K562 (cell line): ENCODE data around the gene ZSCAN21. TPM values are rescaled to one million over a fixed set of nuclear protein-coding genes. Genes with fewer than 3 reads are reported as not detected.
A peak's percentile ranks its signal among the peaks of the same experiment; 100 is the strongest.

Experiments
- ATAC-seq: fragments of 200-7000 bp; cut with Tn5 transposase; 3 replicates; pipeline ENCODE4 v1.9.1; 2020; ENCODE audit warnings: moderate library complexity
- BruUV-seq: library from RNA; stranded (reverse); fragments of 400-500 nt; replicated peaks from 2 replicates; lab custom pipeline; 2021; lab: Mats Ljungman, UMichigan
- CTCF ChIA-PET: fragments of 300-600 bp; formaldehyde crosslinking; extraction: SDS; loops from one replicate; lab custom pipeline; 2021; ENCODE audit warnings: low intra/inter-chr PET ratio; lab: Yijun Ruan, JAX
- POLR2A ChIA-PET: fragments of 300-600, 350-650 bp; sonication (Branson Sonifier 250); formaldehyde crosslinking; extraction: SDS; loops from one replicate; lab custom pipeline; 2021; ENCODE audit warnings: antibody characterized with exemption, inconsistent platforms; lab: Yijun Ruan, JAX
- DNase-seq, 4 experiments: peaks; one replicate each; pipeline versions ENCODE4 v3.0.0 to v3.0.0-alpha.2; 2011 to 2018; ENCODE audit warnings: low spot score in 3 of 4, mixed read lengths in 3 of 4; ENCODE audit errors: extremely low read depth in 1 of 4
- FAIRE-seq: peaks from 2 replicates; lab custom pipeline; 2011; peaks lifted over from hg19 to GRCh38; lab: Jason Lieb, UNC
- H2AFZ ChIP-seq: 2 replicates; pipeline ENCODE4 v1.6.0; 2011; ENCODE audit warnings: low read depth, low read length, control low read depth, inconsistent platforms
- H3K27ac ChIP-seq: fragments of 200-600 bp; 3 replicates; pipeline ENCODE4 v1.8.0; 2011; ENCODE audit warnings: low read depth, mild to moderate bottlenecking, control low read depth, inconsistent platforms, low read length, moderate library complexity, mixed read lengths; ENCODE audit errors: extremely low read depth
- H3K27me3 ChIP-seq, 2 experiments: fragments of 300-600 bp in 1 of 2; 2 replicates in 1 of 2; 3 replicates in 1 of 2; pipeline versions ENCODE4 v1.6.0 to v1.8.0; 2011; ENCODE audit warnings: inconsistent platforms in 2 of 2, low read length in 2 of 2, mild to moderate bottlenecking in 1 of 2, mixed read lengths in 1 of 2, moderate library complexity in 1 of 2; ENCODE audit not compliant: control insufficient read depth in 2 of 2, insufficient read depth in 2 of 2
- H3K36me3 ChIP-seq: fragments of 300-600 bp; 3 replicates; pipeline ENCODE4 v1.8.0; 2011; ENCODE audit warnings: mild to moderate bottlenecking, low read length, inconsistent platforms; ENCODE audit not compliant: control insufficient read depth, insufficient read depth
- H3K4me1 ChIP-seq, 2 experiments: fragments of 200-600 bp in 1 of 2; replicated peaks in 1 of 2; 2 replicates in 1 of 2; 3 replicates in 1 of 2; pipeline versions ENCODE4 v1.5.1 to v1.8.0; 2011; ENCODE audit warnings: inconsistent platforms in 2 of 2, low read length in 2 of 2, mild to moderate bottlenecking in 1 of 2, mixed read lengths in 1 of 2, moderate library complexity in 1 of 2; ENCODE audit not compliant: control insufficient read depth in 2 of 2, insufficient read depth in 2 of 2
- H3K4me2 ChIP-seq: 2 replicates; pipeline ENCODE4 v1.6.1; 2011; ENCODE audit warnings: low read length, control low read depth, inconsistent platforms, mixed read lengths; ENCODE audit not compliant: insufficient read depth
- H3K4me3 ChIP-seq: fragments of 200-600 bp; sonication (generic), shearing (Covaris generic); 2 replicates; pipeline ENCODE4 v1.5.1; 2016; ENCODE audit warnings: control low read depth, inconsistent platforms
- H3K79me2 ChIP-seq: fragments of 200-600 bp; 3 replicates; pipeline ENCODE4 v1.8.0; 2011; ENCODE audit warnings: low read length, inconsistent platforms; ENCODE audit not compliant: control insufficient read depth, insufficient read depth
- H3K9ac ChIP-seq, 2 experiments: 2 replicates each; pipeline versions ENCODE4 v1.6.0 to v1.6.1; 2011; ENCODE audit warnings: low read depth in 2 of 2, low read length in 2 of 2, control low read depth in 1 of 2, inconsistent platforms in 1 of 2, mild to moderate bottlenecking in 1 of 2, mixed read lengths in 1 of 2; ENCODE audit not compliant: insufficient read depth in 1 of 2
- H3K9me1 ChIP-seq: one replicate; pipeline ENCODE4 v1.6.0; 2011; ENCODE audit warnings: inconsistent platforms, mild to moderate bottlenecking, low read length, moderate library complexity; ENCODE audit not compliant: control insufficient read depth, insufficient read depth
- H3K9me3 ChIP-seq: replicated peaks from 2 replicates; pipeline ENCODE4 v1.5.1; 2011; ENCODE audit warnings: low read depth, low read length, inconsistent platforms; ENCODE audit not compliant: control insufficient read depth, insufficient read depth
- H4K20me1 ChIP-seq: replicated peaks from 2 replicates; pipeline ENCODE4 v1.6.1; 2011; ENCODE audit warnings: low read length, inconsistent platforms, mixed read lengths; ENCODE audit not compliant: control insufficient read depth, insufficient read depth
- AFF1 ChIP-seq, 2 experiments: fragments of 450-650 bp; IDR thresholded peaks; 2 replicates each; pipeline ENCODE4 v1.6.1; 2018; ENCODE audit warnings: mild to moderate bottlenecking in 2 of 2, low read depth in 1 of 2; ENCODE audit not compliant: partially characterized antibody in 2 of 2
- ARHGAP35 ChIP-seq: fragments of 450-650 bp; IDR thresholded peaks from 2 replicates; pipeline ENCODE4 v1.6.1; 2018; ENCODE audit not compliant: partially characterized antibody
- BRD4 ChIP-seq: fragments of 200-600 bp; sonication (generic); IDR thresholded peaks from 2 replicates; pipeline ENCODE4 v1.6.1; 2017; ENCODE audit warnings: inconsistent platforms
- CGGBP1 ChIP-seq: fragments of 250-450 bp; sonication (Bioruptor Pico); IDR thresholded peaks from 2 replicates; pipeline ENCODE4 v1.9.0; 2021; ENCODE audit warnings: mild to moderate bottlenecking
- HDGF ChIP-seq: fragments of 450-650 bp; IDR thresholded peaks from 2 replicates; pipeline ENCODE4 v1.6.1; 2016
- HLTF ChIP-seq: fragments of 450-650 bp; IDR thresholded peaks from 2 replicates; pipeline ENCODE4 v1.6.1; 2016
- MBD2 ChIP-seq: sonication (generic); IDR thresholded peaks from 2 replicates; pipeline ENCODE4 v1.6.1; 2016; ENCODE audit warnings: low read depth, borderline replicate concordance
- PHB2 ChIP-seq: fragments of 450-650 bp; IDR thresholded peaks from 2 replicates; pipeline ENCODE4 v1.6.1; 2017; ENCODE audit warnings: low read depth
- SMARCA4 ChIP-seq: fragments of 450-650 bp; IDR thresholded peaks from 2 replicates; pipeline ENCODE4 v1.6.1; 2016
- SPI1 ChIP-seq: IDR thresholded peaks from 2 replicates; pipeline ENCODE4 v1.6.1; 2011; ENCODE audit warnings: low read depth, low read length, control low read depth, borderline replicate concordance
- TAF9B ChIP-seq: fragments of 450-650 bp; IDR thresholded peaks from 2 replicates; pipeline ENCODE4 v1.6.1; 2018; ENCODE audit warnings: mild to moderate bottlenecking; ENCODE audit not compliant: partially characterized antibody
- ZBTB26 ChIP-seq: fragments of 450-650 bp; formaldehyde crosslinking; IDR thresholded peaks from 2 replicates; pipeline ENCODE4 v1.4.0; 2022; ENCODE audit warnings: missing genetic modification characterization
- ZNF740 ChIP-seq, 3 experiments: fragments of 200-800 bp in 1 of 3; sonication (Bioruptor generic) in 1 of 3; sonication (generic) in 1 of 3; formaldehyde crosslinking in 1 of 3; IDR thresholded peaks; 2 replicates each; pipeline versions ENCODE4 v1.6.1 to v1.8.0; 2016 to 2022; ENCODE audit warnings: mild to moderate bottlenecking in 2 of 3, missing compliant biosample characterization in 2 of 3, missing genetic modification characterization in 2 of 3, missing genetic modification reagents in 1 of 3
- WGBS: fragments of 100-300 bp; shearing (Covaris generic); methylation state at CpG from one replicate; pipeline ENCODE4 v1.1.6; 2016; ENCODE audit warnings: low coverage, mixed read lengths; ENCODE audit not compliant: insufficient coverage; ENCODE audit errors: missing lambda C conversion rate; 5-methylcytosine and 5-hydroxymethylcytosine counted together
- in situ Hi-C: fragments of 300-500 bp; cut with MboI; formaldehyde crosslinking; loops from 4 replicates; pipeline ENCODE4 v1.15.0; 2018; ENCODE audit warnings: inconsistent platforms, mixed read lengths
- intact Hi-C: fragments of 100-400 bp; cut with micrococcal nuclease; formaldehyde crosslinking; loops from 2 replicates; pipeline ENCODE4 v1.14.2; 2022
- polyA plus RNA-seq, 8 experiments: library from polyadenylated mRNA; depleted of rRNA in 4 of 8; stranded (reverse) in 5 of 8; unstranded in 3 of 8; fragments of >200 nt; fragmentation: Nextera tagmentation in 2 of 8; fragmentation: Illumina TruSeq in 1 of 8; extraction: Ambion mirVana in 2 of 8; extraction: Trizol in 1 of 8; gene quantifications; 2 replicates each; pipeline versions ENCODE4 v1.2.1 to v1.2.3, GENCODE V29; 2011 to 2014; ENCODE audit warnings: inconsistent platforms in 1 of 8, missing spikeins in 1 of 8
- total RNA-seq, 7 experiments: library from RNA; depleted of rRNA in 6 of 7; stranded (reverse); fragments of >200 nt in 6 of 7; fragmentation: Illumina TruSeq in 2 of 7; extraction: Trizol in 2 of 7; gene quantifications; 2 replicates each; pipeline versions ENCODE4 v1.2.1 to v1.2.3, GENCODE V29; 2011 to 2021; ENCODE audit warnings: low replicate concordance in 1 of 7

Gene ZSCAN21
- total and polyA plus RNA-seq, 9 of the 15 experiments (the other 6 are each of a cell fraction or from before 2014, with no cell fraction given) = 5.9 to 15.5 (median 13.2) TPM

- TF ChIP-seq ZNF740 (CRISPR knock-in tag; IDR thresholded peaks at IDR 0.05) (peak; percentile 74; the same call in 1 of the 2 replicates), ZNF740 (tag; IDR thresholded peaks at IDR 0.05) (peak in 1 of 2 experiments; percentile 63; a peak in 1 of 4 replicates), BRD4 (no peak; the same call in 1 of the 2 replicates)
These were observed 32.0 kb downstream of the ZSCAN21 start, which contains the start of gene ZNF3 (continued) for GRCh38 chr7:100081535-100082102.

DNA sequence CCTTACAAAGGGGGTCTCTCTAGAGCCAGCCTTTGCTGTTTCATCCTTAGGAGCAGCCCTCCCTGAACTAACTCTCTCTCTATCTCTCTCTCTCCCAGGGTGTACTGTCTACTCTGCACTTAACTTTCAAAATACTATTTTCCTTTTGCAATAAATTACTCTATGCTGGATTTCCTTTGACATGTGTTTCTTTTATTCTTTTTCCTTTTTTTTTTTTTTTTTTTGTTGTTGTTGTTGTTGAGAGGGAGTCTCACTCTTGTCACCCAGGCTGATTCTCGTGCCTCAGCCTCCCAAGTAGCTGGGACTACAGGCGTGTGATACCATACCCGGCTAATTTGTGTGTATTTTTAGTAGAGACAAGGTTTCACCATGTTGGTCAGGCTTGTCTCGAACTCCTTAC lies 33.4 kb downstream of the ZSCAN21 start:
- no peak for FAIRE-seq
- no TSS peak for BruUV-seq
- Histone ChIP-seq H3K4me1 (peaks cover 18 to 31% of the 10 kb centered on the region in 2 experiments; a peak in 4 of 5 replicates), H3K4me3 (peak overlapping the region; percentile 67), H2AFZ (peak overlapping the region; percentile 96), H3K36me3 (peaks cover 21% of the 10 kb centered on the region), H3K9me3 (no peaks in the 10 kb centered on the region), H4K20me1 (no peaks in the 10 kb centered on the region), H3K9ac (peak overlapping the region in 1 of 2 experiments; percentile 88; a peak in 3 of 4 replicates), H3K4me2 (peak overlapping the region; percentile 78), H3K79me2 (peaks cover 35% of the 10 kb centered on the region), H3K27me3 (no peaks in the 10 kb centered on the region), H3K9me1 (peaks cover 4% of the 10 kb centered on the region), H3K27ac (peak overlapping the region; percentile 90)
- no peak for DNase-seq
- ChIA-PET CTCF (interaction anchor here (2.2 kb wide), 1 partner anchor 170 kb away, joined by 8 read pairs; no protein-coding TSS in a partner anchor), POLR2A (interaction anchor here (0.6 to 4.4 kb wide), 16 partner anchors 9 to 346 kb away, joined by 3 to 20 read pairs (median 4); partner anchors contain the start of genes AP4M1, LAMTOR4, MCM7 and ZCWPW1)
- WGBS = 40% methylated on average over 4 of the region's 4 CpGs
- ATAC-seq = no peak
- intact Hi-C loops (loop anchor here (1.0 to 5.0 kb wide), 4 partner anchors 18 to 71 kb away; partner anchors contain the start of genes AP4M1, CNPY4, MBLAC1 and MCM7), in situ Hi-C loops (no loop called here)
- TF ChIP-seq SMARCA4 (peak; percentile 16; the same call in 1 of the 2 replicates), AFF1 (IDR thresholded peaks at IDR 0.05; ENCODE audit: low read depth in 1 of 2, partially characterized antibody in 2 of 2) (peak in 1 of 2 experiments; percentile 20), ZBTB26 (CRISPR knock-in tag) (0 out of 2 replicates have a peak, but pooled peaks have one; percentile 7), ARHGAP35 (no peak), HDGF (peak; percentile 77; the same call in 1 of the 2 replicates), MBD2 (no peak), TAF9B (no peak), SPI1 (no peak), HLTF (peak; percentile 75; the same call in 1 of the 2 replicates), CGGBP1 (CRISPR knock-in tag) (0 out of 2 replicates have a peak, but pooled peaks have one; percentile 16), PHB2 (0 out of 2 replicates have a peak, but pooled peaks have one; percentile 27)
